GM18951 (cell line): Measurements from ENCODE around the gene CDK5RAP2.
"Not testable (repeated sequence)": the region's sequence is repeated elsewhere in the genome, so short reads cannot be mapped to it uniquely, and the experiment has no call there.

Source experiments
- POLR2A ChIP-seq: IDR thresholded peaks from 4 replicates; pipeline ENCODE4 v1.6.1; 2011; ENCODE audit warnings: mild to moderate bottlenecking; ENCODE audit not compliant: insufficient read length, insufficient read depth; ENCODE audit errors: extremely low read depth
- in situ Hi-C: fragments of 300-500 bp; cut with MboI; formaldehyde crosslinking; loops from one replicate; pipeline ENCODE4 v1.12.0; 2022; ENCODE audit warnings: low sequenced_read_pairs, mixed read lengths, inconsistent platforms; ENCODE audit not compliant: unreplicated experiment

Gene CDK5RAP2

GRCh38 chr9:120580051-120580896, at the start of gene CDK5RAP2:
Gene CDK5RAP2, minus strand, starts transcription at chr9:120580167. Its CDS starts 189 bp downstream, at chr9:120579978.
- peak; percentile 66 for TF ChIP-seq POLR2A
- in situ Hi-C loops, result no loop called here

- in situ Hi-C loops, result not testable (repeated sequence)
Observed at GRCh38 chr9:120628925-120629497, 49.0 kb upstream of the CDK5RAP2 start.

- in situ Hi-C loops, result no loop called here
- no peak for TF ChIP-seq POLR2A
Observed at GRCh38 chr9:120628207-120628924, 48.4 kb upstream of the CDK5RAP2 start.

- in situ Hi-C loops, result no loop called here
- no peak for TF ChIP-seq POLR2A
Observed at GRCh38 chr9:120627073-120627472, 47.1 kb upstream of the CDK5RAP2 start.

- in situ Hi-C loops, result no loop called here
- no peak for TF ChIP-seq POLR2A
Observed at GRCh38 chr9:120626512-120626911, 46.5 kb upstream of the CDK5RAP2 start.

- in situ Hi-C loops, result no loop called here
- TF ChIP-seq POLR2A, result no peak
Observed at GRCh38 chr9:120625222-120625621, 45.3 kb upstream of the CDK5RAP2 start.

- in situ Hi-C loops, result no loop called here
- TF ChIP-seq POLR2A, result no peak
Observed at GRCh38 chr9:120622790-120623189, 42.8 kb upstream of the CDK5RAP2 start.

GRCh38 chr9:120621941-120622340, 42.0 kb upstream of the CDK5RAP2 start:
- in situ Hi-C loops, result no loop called here
- TF ChIP-seq POLR2A, result no peak

GRCh38 chr9:120619751-120620655, 40.0 kb upstream of the CDK5RAP2 start:
- no peak for TF ChIP-seq POLR2A
- in situ Hi-C loops, result no loop called here

GRCh38 chr9:120616966-120617935, 37.3 kb upstream of the CDK5RAP2 start:
- in situ Hi-C loops, result no loop called here
- no peak for TF ChIP-seq POLR2A

GRCh38 chr9:120612218-120612617, 32.3 kb upstream of the CDK5RAP2 start:
- TF ChIP-seq POLR2A, result no peak
- in situ Hi-C loops, result no loop called here

GRCh38 chr9:120611690-120612068, 31.7 kb upstream of the CDK5RAP2 start:
- in situ Hi-C loops, result no loop called here
- no peak for TF ChIP-seq POLR2A
